22Rv1 (cell line): Measurements from ENCODE around the gene ACTBL2.

Experiments
- CTCF ChIP-seq: fragments of 450-650 bp; IDR thresholded peaks from 2 replicates; pipeline ENCODE4 v1.5.1; 2017; ENCODE audit warnings: mild to moderate bottlenecking
- ZFX ChIP-seq: fragments of 450-650 bp; IDR thresholded peaks from 2 replicates; pipeline ENCODE4 v1.6.1; 2017; ENCODE audit warnings: antibody characterized with exemption, borderline replicate concordance

GRCh38 chr5:57446966-57447365 lies 35.6 kb downstream of the ACTBL2 start:
- TF ChIP-seq CTCF (no peak), ZFX (no peak)
